Panc1 (cell line): ENCODE data around the gene INPPL1. TPM values are rescaled to one million over a fixed set of nuclear protein-coding genes. Genes with fewer than 3 reads are reported as not detected.
"Not testable (repeated sequence)": the region's sequence is repeated elsewhere in the genome, so short reads cannot be mapped to it uniquely, and the experiment has no call there.

Source experiments
- ATAC-seq: fragments of 200-7000 bp; cut with Tn5 transposase; 2 replicates; pipeline ENCODE4 v1.9.1; 2020; ENCODE audit warnings: mild to moderate bottlenecking, moderate library complexity
- BruUV-seq: library from RNA; stranded (reverse); fragments of 400-500 nt; replicated peaks from 2 replicates; lab custom pipeline; 2021; lab: Mats Ljungman, UMichigan
- CTCF ChIA-PET: fragments of 300-600 bp; sonication (Branson Sonifier 250); formaldehyde crosslinking; loops from one replicate; lab custom pipeline; 2022; ENCODE audit warnings: antibody characterized with exemption; lab: Charles Lee
- POLR2A ChIA-PET: fragments of 300-600 bp; sonication (Branson Sonifier 250); formaldehyde crosslinking; loops from one replicate; lab custom pipeline; 2022; ENCODE audit warnings: antibody characterized with exemption; lab: Charles Lee
- DNase-seq: peaks from one replicate; pipeline ENCODE4 v3.0.0-alpha.2; 2010; ENCODE audit warnings: low read depth, low spot score
- H3K27ac ChIP-seq: 2 replicates; pipeline ENCODE4 v1.5.1; 2011; ENCODE audit warnings: mild to moderate bottlenecking, low read length, inconsistent platforms
- H3K27me3 ChIP-seq: fragments of 200-500 bp; sonication (Bioruptor generic); 2 replicates; pipeline ENCODE4 v1.6.0; 2014; ENCODE audit warnings: low read length, inconsistent platforms; ENCODE audit not compliant: control insufficient read depth, insufficient read depth
- H3K36me3 ChIP-seq: fragments of 200-500 bp; sonication (Bioruptor generic); 2 replicates; pipeline ENCODE4 v1.5.1; 2014; ENCODE audit warnings: inconsistent platforms, mild to moderate bottlenecking, low read length, moderate library complexity; ENCODE audit not compliant: control insufficient read depth, insufficient read depth
- H3K4me1 ChIP-seq: 2 replicates; pipeline ENCODE4 v1.5.1; 2011; ENCODE audit warnings: inconsistent platforms, mild to moderate bottlenecking, low read length, moderate library complexity; ENCODE audit not compliant: control insufficient read depth, insufficient read depth
- H3K4me3 ChIP-seq, 2 experiments: 2 replicates each; pipeline ENCODE4 v1.5.1; 2011 to 2012; ENCODE audit warnings: low read depth in 2 of 2, low read length in 2 of 2, mild to moderate bottlenecking in 2 of 2, inconsistent platforms in 1 of 2, moderate library complexity in 1 of 2
- H3K9me3 ChIP-seq: fragments of 200-500 bp; sonication (Bioruptor generic); 2 replicates; pipeline ENCODE4 v1.5.1; 2014; ENCODE audit warnings: low read depth, mild to moderate bottlenecking, inconsistent platforms, low read length, moderate library complexity; ENCODE audit not compliant: control insufficient read depth, insufficient read depth
- POLR2AphosphoS5 ChIP-seq: IDR thresholded peaks from 2 replicates; pipeline ENCODE4 v1.6.1; 2012; ENCODE audit warnings: mild to moderate bottlenecking, low read depth, low read length, moderate library complexity
- SIN3A ChIP-seq: IDR thresholded peaks from 2 replicates; pipeline ENCODE4 v1.6.1; 2012; ENCODE audit warnings: low read depth, mild to moderate bottlenecking, low read length, moderate library complexity, borderline replicate concordance; ENCODE audit not compliant: insufficient read depth
- TCF7L2 ChIP-seq: IDR thresholded peaks from 2 replicates; pipeline ENCODE4 v1.6.1; 2011; ENCODE audit warnings: mild to moderate bottlenecking, low read depth, low read length, inconsistent platforms
- in situ Hi-C: cut with HindIII; loops from 2 replicates; pipeline ENCODE4 v1.10.0; 2016; ENCODE audit warnings: low sequenced_read_pairs, low pct_unique_long_range_greater_than_20kb
- intact Hi-C: fragments of 100-400 bp; cut with micrococcal nuclease; formaldehyde crosslinking; loops from one replicate; pipeline ENCODE4 v1.10.0; 2022; ENCODE audit not compliant: unreplicated experiment
- total RNA-seq: library from RNA; stranded (reverse); gene quantifications from one replicate; pipeline ENCODE4 v1.2.1, GENCODE V29; 2021; ENCODE audit not compliant: unreplicated experiment
- TF ChIP-seq, protein P1 (sequence below), 2 experiments: IDR thresholded peaks; 2 replicates each; pipeline ENCODE4 v1.6.1; 2011 to 2012; ENCODE audit warnings: low read depth in 2 of 2, control low read depth in 1 of 2, low read length in 1 of 2, mild to moderate bottlenecking in 1 of 2, moderate library complexity in 1 of 2; ENCODE audit not compliant: insufficient read depth in 1 of 2
- TF ChIP-seq, protein P2 (sequence below): fragments of 450-650 bp; IDR thresholded peaks from 2 replicates; pipeline ENCODE4 v1.5.1; 2017; ENCODE audit warnings: mild to moderate bottlenecking

Gene INPPL1
- total RNA-seq, 1 experiment from 2014 or later: 298 TPM

DNA sequence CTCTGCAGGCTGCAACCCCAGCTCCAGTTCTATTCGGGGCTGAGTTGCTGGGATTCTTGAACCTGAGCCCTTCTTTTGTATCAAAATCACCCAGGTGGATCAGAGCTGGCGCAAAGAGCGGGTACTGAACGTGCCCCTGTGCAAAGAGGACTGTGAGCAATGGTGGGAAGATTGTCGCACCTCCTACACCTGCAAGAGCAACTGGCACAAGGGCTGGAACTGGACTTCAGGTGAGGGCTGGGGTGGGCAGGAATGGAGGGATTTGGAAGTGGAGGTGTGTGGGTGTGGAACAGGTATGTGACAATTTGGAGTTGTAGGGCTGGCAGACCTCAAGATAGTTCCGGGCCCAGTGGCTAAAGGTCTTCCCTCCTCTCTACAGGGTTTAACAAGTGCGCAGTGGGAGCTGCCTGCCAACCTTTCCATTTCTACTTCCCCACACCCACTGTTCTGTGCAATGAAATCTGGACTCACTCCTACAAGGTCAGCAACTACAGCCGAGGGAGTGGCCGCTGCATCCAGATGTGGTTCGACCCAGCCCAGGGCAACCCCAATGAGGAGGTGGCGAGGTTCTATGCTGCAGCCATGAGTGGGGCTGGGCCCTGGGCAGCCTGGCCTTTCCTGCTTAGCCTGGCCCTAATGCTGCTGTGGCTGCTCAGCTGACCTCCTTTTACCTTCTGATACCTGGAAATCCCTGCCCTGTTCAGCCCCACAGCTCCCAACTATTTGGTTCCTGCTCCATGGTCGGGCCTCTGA is 28.9 kb upstream of the INPPL1 start:
- Histone ChIP-seq H3K27me3 (no peaks in the 10 kb centered on the region), H3K36me3 (no peaks in the 10 kb centered on the region), H3K27ac (no peak overlapping the region), H3K4me3 (no peak overlapping the region), H3K9me3 (no peaks in the 10 kb centered on the region), H3K4me1 (no peaks in the 10 kb centered on the region)
- POLR2A ChIA-PET: interaction anchor here (0.6 to 0.7 kb wide), 2 partner anchors 161 to 251 kb away, joined by 3 to 7 read pairs; no protein-coding TSS in a partner anchor
- TF ChIP-seq TCF7L2 (no peak), POLR2AphosphoS5 (no peak), SIN3A (no peak)
- TF ChIP-seq, protein P1, sequence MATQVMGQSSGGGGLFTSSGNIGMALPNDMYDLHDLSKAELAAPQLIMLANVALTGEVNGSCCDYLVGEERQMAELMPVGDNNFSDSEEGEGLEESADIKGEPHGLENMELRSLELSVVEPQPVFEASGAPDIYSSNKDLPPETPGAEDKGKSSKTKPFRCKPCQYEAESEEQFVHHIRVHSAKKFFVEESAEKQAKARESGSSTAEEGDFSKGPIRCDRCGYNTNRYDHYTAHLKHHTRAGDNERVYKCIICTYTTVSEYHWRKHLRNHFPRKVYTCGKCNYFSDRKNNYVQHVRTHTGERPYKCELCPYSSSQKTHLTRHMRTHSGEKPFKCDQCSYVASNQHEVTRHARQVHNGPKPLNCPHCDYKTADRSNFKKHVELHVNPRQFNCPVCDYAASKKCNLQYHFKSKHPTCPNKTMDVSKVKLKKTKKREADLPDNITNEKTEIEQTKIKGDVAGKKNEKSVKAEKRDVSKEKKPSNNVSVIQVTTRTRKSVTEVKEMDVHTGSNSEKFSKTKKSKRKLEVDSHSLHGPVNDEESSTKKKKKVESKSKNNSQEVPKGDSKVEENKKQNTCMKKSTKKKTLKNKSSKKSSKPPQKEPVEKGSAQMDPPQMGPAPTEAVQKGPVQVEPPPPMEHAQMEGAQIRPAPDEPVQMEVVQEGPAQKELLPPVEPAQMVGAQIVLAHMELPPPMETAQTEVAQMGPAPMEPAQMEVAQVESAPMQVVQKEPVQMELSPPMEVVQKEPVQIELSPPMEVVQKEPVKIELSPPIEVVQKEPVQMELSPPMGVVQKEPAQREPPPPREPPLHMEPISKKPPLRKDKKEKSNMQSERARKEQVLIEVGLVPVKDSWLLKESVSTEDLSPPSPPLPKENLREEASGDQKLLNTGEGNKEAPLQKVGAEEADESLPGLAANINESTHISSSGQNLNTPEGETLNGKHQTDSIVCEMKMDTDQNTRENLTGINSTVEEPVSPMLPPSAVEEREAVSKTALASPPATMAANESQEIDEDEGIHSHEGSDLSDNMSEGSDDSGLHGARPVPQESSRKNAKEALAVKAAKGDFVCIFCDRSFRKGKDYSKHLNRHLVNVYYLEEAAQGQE (IDR thresholded peaks at IDR 0.05; ENCODE audit: insufficient read depth in 1 of 2, low read depth in 2 of 2, low read length in 1 of 2): no peak
- TF ChIP-seq, protein P2, sequence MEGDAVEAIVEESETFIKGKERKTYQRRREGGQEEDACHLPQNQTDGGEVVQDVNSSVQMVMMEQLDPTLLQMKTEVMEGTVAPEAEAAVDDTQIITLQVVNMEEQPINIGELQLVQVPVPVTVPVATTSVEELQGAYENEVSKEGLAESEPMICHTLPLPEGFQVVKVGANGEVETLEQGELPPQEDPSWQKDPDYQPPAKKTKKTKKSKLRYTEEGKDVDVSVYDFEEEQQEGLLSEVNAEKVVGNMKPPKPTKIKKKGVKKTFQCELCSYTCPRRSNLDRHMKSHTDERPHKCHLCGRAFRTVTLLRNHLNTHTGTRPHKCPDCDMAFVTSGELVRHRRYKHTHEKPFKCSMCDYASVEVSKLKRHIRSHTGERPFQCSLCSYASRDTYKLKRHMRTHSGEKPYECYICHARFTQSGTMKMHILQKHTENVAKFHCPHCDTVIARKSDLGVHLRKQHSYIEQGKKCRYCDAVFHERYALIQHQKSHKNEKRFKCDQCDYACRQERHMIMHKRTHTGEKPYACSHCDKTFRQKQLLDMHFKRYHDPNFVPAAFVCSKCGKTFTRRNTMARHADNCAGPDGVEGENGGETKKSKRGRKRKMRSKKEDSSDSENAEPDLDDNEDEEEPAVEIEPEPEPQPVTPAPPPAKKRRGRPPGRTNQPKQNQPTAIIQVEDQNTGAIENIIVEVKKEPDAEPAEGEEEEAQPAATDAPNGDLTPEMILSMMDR: no peak
- in situ Hi-C loops (no loop called here), intact Hi-C loops (no loop called here)
- DNase-seq: no peak
- CTCF ChIA-PET: interaction anchor here (0.8 kb wide), 1 partner anchor 235 kb away, joined by 3 read pairs; no protein-coding TSS in a partner anchor
- no peak for ATAC-seq
- no TSS peak for BruUV-seq

DNA sequence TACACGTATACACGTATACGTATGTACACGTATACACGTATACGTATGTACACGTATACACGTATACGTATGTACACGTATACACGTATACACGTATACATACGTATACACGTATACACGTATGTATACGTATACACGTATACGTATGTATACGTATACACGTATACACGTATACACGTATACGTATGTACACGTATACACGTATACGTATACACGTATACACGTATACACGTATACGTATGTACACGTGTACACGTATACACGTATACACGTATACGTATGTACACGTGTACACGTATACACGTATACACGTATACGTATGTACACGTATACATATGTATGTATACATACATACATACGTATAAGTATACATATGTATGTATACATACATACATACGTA is 23.1 kb upstream of the INPPL1 start:
- H3K9me3 ChIP-seq, H3K4me1 ChIP-seq, CTCF ChIA-PET, POLR2A ChIA-PET, BruUV-seq, in situ Hi-C loops, H3K36me3 ChIP-seq, H3K4me3 ChIP-seq, DNase-seq, intact Hi-C loops, H3K27me3 ChIP-seq, ATAC-seq, H3K27ac ChIP-seq: not testable (repeated sequence)

GRCh38 chr11:72202571-72202970 is 22.0 kb upstream of the INPPL1 start:
- Histone ChIP-seq H3K27me3 (no peaks in the 10 kb centered on the region), H3K4me3 (no peak overlapping the region), H3K9me3 (no peaks in the 10 kb centered on the region), H3K27ac (no peak overlapping the region), H3K4me1 (no peaks in the 10 kb centered on the region), H3K36me3 (no peaks in the 10 kb centered on the region)
- TF ChIP-seq, protein P1 (IDR thresholded peaks at IDR 0.05; ENCODE audit: insufficient read depth in 1 of 2, low read depth in 2 of 2, low read length in 1 of 2): no peak
- no peak for TF ChIP-seq SIN3A
- TF ChIP-seq, protein P2: no peak
- no peak for TF ChIP-seq POLR2AphosphoS5
- TF ChIP-seq TCF7L2: no peak
- BruUV-seq: no TSS peak
- POLR2A ChIA-PET: no interaction called here
- intact Hi-C loops (no loop called here), in situ Hi-C loops (no loop called here)
- ATAC-seq (no peak), DNase-seq (no peak)
- CTCF ChIA-PET: no interaction called here
